OCI-LY7 (cell line): Measurements from ENCODE around the gene PLA2G4D.

ENCODE experiments used
- EZH2phosphoT487 ChIP-seq: fragments of 200-600 bp; sonication (generic); IDR thresholded peaks from 2 replicates; pipeline ENCODE4 v1.6.1; 2018; ENCODE audit warnings: low read depth, borderline replicate concordance, mild to moderate bottlenecking, mixed run types, antibody characterized with exemption, low read length, moderate library complexity, mixed read lengths
- TF ChIP-seq, protein P1 (sequence below): fragments of 200-600 bp; sonication (generic); conservative IDR thresholded peaks from 2 replicates; pipeline ENCODE4 v1.5.1; 2014; ENCODE audit warnings: mild to moderate bottlenecking, antibody characterized with exemption, low read length, moderate library complexity, mixed read lengths

DNA sequence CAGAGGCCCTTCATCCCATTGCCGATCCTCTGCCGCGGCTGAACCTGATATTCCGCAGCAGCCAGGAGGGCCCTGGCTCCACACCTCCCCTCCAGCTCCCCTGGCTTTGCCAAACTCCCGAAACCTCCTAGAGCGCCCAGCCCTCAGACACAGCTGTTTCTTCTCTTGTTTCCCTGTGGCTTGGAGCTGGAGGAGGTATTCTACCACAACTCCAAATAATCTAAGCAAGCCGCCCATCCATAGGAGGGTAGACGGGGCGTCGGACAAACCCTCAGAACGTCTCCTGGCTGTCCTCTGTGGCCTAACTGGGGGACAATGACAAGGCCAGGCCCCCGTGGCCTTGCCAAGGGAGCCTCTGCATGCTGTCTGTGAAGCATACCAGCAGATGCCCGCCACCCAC, 10.4 kb downstream of the PLA2G4D start:
- TF ChIP-seq, protein P1, sequence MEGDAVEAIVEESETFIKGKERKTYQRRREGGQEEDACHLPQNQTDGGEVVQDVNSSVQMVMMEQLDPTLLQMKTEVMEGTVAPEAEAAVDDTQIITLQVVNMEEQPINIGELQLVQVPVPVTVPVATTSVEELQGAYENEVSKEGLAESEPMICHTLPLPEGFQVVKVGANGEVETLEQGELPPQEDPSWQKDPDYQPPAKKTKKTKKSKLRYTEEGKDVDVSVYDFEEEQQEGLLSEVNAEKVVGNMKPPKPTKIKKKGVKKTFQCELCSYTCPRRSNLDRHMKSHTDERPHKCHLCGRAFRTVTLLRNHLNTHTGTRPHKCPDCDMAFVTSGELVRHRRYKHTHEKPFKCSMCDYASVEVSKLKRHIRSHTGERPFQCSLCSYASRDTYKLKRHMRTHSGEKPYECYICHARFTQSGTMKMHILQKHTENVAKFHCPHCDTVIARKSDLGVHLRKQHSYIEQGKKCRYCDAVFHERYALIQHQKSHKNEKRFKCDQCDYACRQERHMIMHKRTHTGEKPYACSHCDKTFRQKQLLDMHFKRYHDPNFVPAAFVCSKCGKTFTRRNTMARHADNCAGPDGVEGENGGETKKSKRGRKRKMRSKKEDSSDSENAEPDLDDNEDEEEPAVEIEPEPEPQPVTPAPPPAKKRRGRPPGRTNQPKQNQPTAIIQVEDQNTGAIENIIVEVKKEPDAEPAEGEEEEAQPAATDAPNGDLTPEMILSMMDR, result no peak
- TF ChIP-seq EZH2phosphoT487, result no peak
